K562 (cell line): ENCODE results near the gene TIMP3. TPM values are rescaled to one million over a fixed set of nuclear protein-coding genes. Genes with fewer than 3 reads are reported as not detected.

Source experiments
- ATAC-seq: fragments of 200-7000 bp; cut with Tn5 transposase; 3 replicates; pipeline ENCODE4 v1.9.1; 2020; ENCODE audit warnings: moderate library complexity
- BruUV-seq: library from RNA; stranded (reverse); fragments of 400-500 nt; replicated peaks from 2 replicates; lab custom pipeline; 2021; lab: Mats Ljungman, UMichigan
- CTCF ChIA-PET: fragments of 300-600 bp; formaldehyde crosslinking; extraction: SDS; loops from one replicate; lab custom pipeline; 2021; ENCODE audit warnings: low intra/inter-chr PET ratio; lab: Yijun Ruan, JAX
- POLR2A ChIA-PET: fragments of 300-600, 350-650 bp; sonication (Branson Sonifier 250); formaldehyde crosslinking; extraction: SDS; loops from one replicate; lab custom pipeline; 2021; ENCODE audit warnings: antibody characterized with exemption, inconsistent platforms; lab: Yijun Ruan, JAX
- DNase-seq, 4 experiments: peaks; one replicate each; pipeline versions ENCODE4 v3.0.0 to v3.0.0-alpha.2; 2011 to 2018; ENCODE audit warnings: low spot score in 3 of 4, mixed read lengths in 3 of 4; ENCODE audit errors: extremely low read depth in 1 of 4
- FAIRE-seq: peaks from 2 replicates; lab custom pipeline; 2011; peaks lifted over from hg19 to GRCh38; lab: Jason Lieb, UNC
- H2AFZ ChIP-seq: 2 replicates; pipeline ENCODE4 v1.6.0; 2011; ENCODE audit warnings: low read depth, low read length, control low read depth, inconsistent platforms
- H3K27ac ChIP-seq: fragments of 200-600 bp; 3 replicates; pipeline ENCODE4 v1.8.0; 2011; ENCODE audit warnings: low read depth, mild to moderate bottlenecking, control low read depth, inconsistent platforms, low read length, moderate library complexity, mixed read lengths; ENCODE audit errors: extremely low read depth
- H3K27me3 ChIP-seq, 2 experiments: fragments of 300-600 bp in 1 of 2; 2 replicates in 1 of 2; 3 replicates in 1 of 2; pipeline versions ENCODE4 v1.6.0 to v1.8.0; 2011; ENCODE audit warnings: inconsistent platforms in 2 of 2, low read length in 2 of 2, mild to moderate bottlenecking in 1 of 2, mixed read lengths in 1 of 2, moderate library complexity in 1 of 2; ENCODE audit not compliant: control insufficient read depth in 2 of 2, insufficient read depth in 2 of 2
- H3K36me3 ChIP-seq: fragments of 300-600 bp; 3 replicates; pipeline ENCODE4 v1.8.0; 2011; ENCODE audit warnings: mild to moderate bottlenecking, low read length, inconsistent platforms; ENCODE audit not compliant: control insufficient read depth, insufficient read depth
- H3K4me1 ChIP-seq, 2 experiments: fragments of 200-600 bp in 1 of 2; replicated peaks in 1 of 2; 2 replicates in 1 of 2; 3 replicates in 1 of 2; pipeline versions ENCODE4 v1.5.1 to v1.8.0; 2011; ENCODE audit warnings: inconsistent platforms in 2 of 2, low read length in 2 of 2, mild to moderate bottlenecking in 1 of 2, mixed read lengths in 1 of 2, moderate library complexity in 1 of 2; ENCODE audit not compliant: control insufficient read depth in 2 of 2, insufficient read depth in 2 of 2
- H3K4me2 ChIP-seq: 2 replicates; pipeline ENCODE4 v1.6.1; 2011; ENCODE audit warnings: low read length, control low read depth, inconsistent platforms, mixed read lengths; ENCODE audit not compliant: insufficient read depth
- H3K4me3 ChIP-seq: fragments of 200-600 bp; sonication (generic), shearing (Covaris generic); 2 replicates; pipeline ENCODE4 v1.5.1; 2016; ENCODE audit warnings: control low read depth, inconsistent platforms
- H3K79me2 ChIP-seq: fragments of 200-600 bp; 3 replicates; pipeline ENCODE4 v1.8.0; 2011; ENCODE audit warnings: low read length, inconsistent platforms; ENCODE audit not compliant: control insufficient read depth, insufficient read depth
- H3K9ac ChIP-seq, 2 experiments: 2 replicates each; pipeline versions ENCODE4 v1.6.0 to v1.6.1; 2011; ENCODE audit warnings: low read depth in 2 of 2, low read length in 2 of 2, control low read depth in 1 of 2, inconsistent platforms in 1 of 2, mild to moderate bottlenecking in 1 of 2, mixed read lengths in 1 of 2; ENCODE audit not compliant: insufficient read depth in 1 of 2
- H3K9me1 ChIP-seq: one replicate; pipeline ENCODE4 v1.6.0; 2011; ENCODE audit warnings: inconsistent platforms, mild to moderate bottlenecking, low read length, moderate library complexity; ENCODE audit not compliant: control insufficient read depth, insufficient read depth
- H3K9me3 ChIP-seq: replicated peaks from 2 replicates; pipeline ENCODE4 v1.5.1; 2011; ENCODE audit warnings: low read depth, low read length, inconsistent platforms; ENCODE audit not compliant: control insufficient read depth, insufficient read depth
- H4K20me1 ChIP-seq: replicated peaks from 2 replicates; pipeline ENCODE4 v1.6.1; 2011; ENCODE audit warnings: low read length, inconsistent platforms, mixed read lengths; ENCODE audit not compliant: control insufficient read depth, insufficient read depth
- KDM5B ChIP-seq: fragments of 200-600 bp; sonication (generic); IDR thresholded peaks from 2 replicates; pipeline ENCODE4 v1.6.1; 2012; ENCODE audit warnings: low read depth, mild to moderate bottlenecking, moderate library complexity, low read length, control low read depth, inconsistent platforms; ENCODE audit not compliant: insufficient replicate concordance
- NFIC ChIP-seq: fragments of 450-650 bp; IDR thresholded peaks from 2 replicates; pipeline ENCODE4 v1.6.1; 2017; ENCODE audit warnings: mild to moderate bottlenecking, inconsistent platforms
- SMARCA4 ChIP-seq: fragments of 450-650 bp; IDR thresholded peaks from 2 replicates; pipeline ENCODE4 v1.6.1; 2016
- ZNF197 ChIP-seq: fragments of 200-800 bp; sonication (Bioruptor generic); IDR thresholded peaks from 2 replicates; pipeline ENCODE4 v1.6.1; 2016; ENCODE audit warnings: low read depth, missing genetic modification characterization, missing compliant biosample characterization
- ZNF354B ChIP-seq: fragments of 250-450 bp; sonication (Bioruptor Pico); IDR thresholded peaks from 2 replicates; pipeline ENCODE4 v1.4.0; 2020
- WGBS: fragments of 100-300 bp; shearing (Covaris generic); methylation state at CpG from one replicate; pipeline ENCODE4 v1.1.6; 2016; ENCODE audit warnings: low coverage, mixed read lengths; ENCODE audit not compliant: insufficient coverage; ENCODE audit errors: missing lambda C conversion rate; 5-methylcytosine and 5-hydroxymethylcytosine counted together
- in situ Hi-C: fragments of 300-500 bp; cut with MboI; formaldehyde crosslinking; loops from 4 replicates; pipeline ENCODE4 v1.15.0; 2018; ENCODE audit warnings: inconsistent platforms, mixed read lengths
- intact Hi-C: fragments of 100-400 bp; cut with micrococcal nuclease; formaldehyde crosslinking; loops from 2 replicates; pipeline ENCODE4 v1.14.2; 2022
- polyA plus RNA-seq, 8 experiments: library from polyadenylated mRNA; depleted of rRNA in 4 of 8; stranded (reverse) in 5 of 8; unstranded in 3 of 8; fragments of >200 nt; fragmentation: Nextera tagmentation in 2 of 8; fragmentation: Illumina TruSeq in 1 of 8; extraction: Ambion mirVana in 2 of 8; extraction: Trizol in 1 of 8; gene quantifications; 2 replicates each; pipeline versions ENCODE4 v1.2.1 to v1.2.3, GENCODE V29; 2011 to 2014; ENCODE audit warnings: inconsistent platforms in 1 of 8, missing spikeins in 1 of 8
- total RNA-seq, 7 experiments: library from RNA; depleted of rRNA in 6 of 7; stranded (reverse); fragments of >200 nt in 6 of 7; fragmentation: Illumina TruSeq in 2 of 7; extraction: Trizol in 2 of 7; gene quantifications; 2 replicates each; pipeline versions ENCODE4 v1.2.1 to v1.2.3, GENCODE V29; 2011 to 2021; ENCODE audit warnings: low replicate concordance in 1 of 7

Gene TIMP3
- total and polyA plus RNA-seq, 9 of the 15 experiments (the other 6 are each of a cell fraction or from before 2014, with no cell fraction given), result 0.07 to 0.73 (median 0.18) TPM

DNA sequence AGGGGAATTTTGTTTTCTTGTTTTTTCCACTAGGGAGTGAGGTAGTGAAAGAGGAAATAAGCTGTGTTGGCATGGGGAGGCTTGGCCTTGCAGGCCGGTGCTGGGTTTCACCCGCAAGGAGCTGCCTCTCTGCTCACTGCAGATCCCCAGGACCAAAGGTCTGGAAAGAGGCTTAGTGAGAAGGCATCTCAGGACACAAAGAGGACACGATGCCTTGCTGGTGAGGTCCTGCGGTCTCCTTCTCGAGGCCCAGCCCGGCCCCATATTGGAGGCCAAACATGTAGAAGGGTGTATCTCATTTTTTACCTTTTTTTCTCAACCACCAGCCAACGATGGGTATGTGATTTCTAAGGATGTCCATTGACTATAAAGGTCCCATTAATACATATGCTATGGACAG, 17.6 kb downstream of the TIMP3 start:
- FAIRE-seq (no peak), ATAC-seq (no peak), DNase-seq (no peak)
- Histone ChIP-seq H3K36me3 (no peaks in the 10 kb centered on the region), H3K4me1 (no peaks in the 10 kb centered on the region), H3K4me2 (no peak overlapping the region), H3K4me3 (no peak overlapping the region), H3K79me2 (no peaks in the 10 kb centered on the region), H2AFZ (no peak overlapping the region), H4K20me1 (no peaks in the 10 kb centered on the region), H3K9me3 (no peaks in the 10 kb centered on the region), H3K9ac (no peak overlapping the region), H3K27ac (no peak overlapping the region), H3K27me3 (peaks cover 0 to 8% of the 10 kb centered on the region in 2 experiments; a peak in 2 of 5 replicates), H3K9me1 (peaks cover 4% of the 10 kb centered on the region)
- no TSS peak for BruUV-seq
- TF ChIP-seq SMARCA4, result no peak
- no peak for TF ChIP-seq NFIC
- TF ChIP-seq ZNF197 (CRISPR knock-in tag), result no peak
- TF ChIP-seq KDM5B, result no peak
- no peak for TF ChIP-seq ZNF354B
- in situ Hi-C loops (loop anchor here (10.0 kb wide), 1 partner anchor 156 kb away; no protein-coding TSS in a partner anchor), intact Hi-C loops (loop anchor here (10.0 kb wide), 1 partner anchor 166 kb away; no protein-coding TSS in a partner anchor)
- 26% methylated on average over 7 of the region's 7 CpGs for WGBS
- ChIA-PET CTCF (no interaction called here), POLR2A (interaction anchor here (0.6 kb wide), 1 partner anchor 44 kb away, joined by 3 read pairs; no protein-coding TSS in a partner anchor)
